AG20443 (cell line): ENCODE measurements around the gene ACCSL.

Experiments used
- DNase-seq: peaks from one replicate; pipeline ENCODE4 v3.0.0; 2012; ENCODE audit warnings: low spot score, mixed read lengths

The ACCSL gene

GRCh38 chr11:44018127-44018521 is 29.7 kb upstream of the ACCSL start:
- DNase-seq = no peak

GRCh38 chr11:44018829-44019228 is 29.0 kb upstream of the ACCSL start:
- DNase-seq = no peak

GRCh38 chr11:44024977-44025376 is 22.8 kb upstream of the ACCSL start:
- no peak for DNase-seq

GRCh38 chr11:44025727-44026126 is 22.1 kb upstream of the ACCSL start:
- no peak for DNase-seq

GRCh38 chr11:44028401-44028800 is 19.4 kb upstream of the ACCSL start:
- DNase-seq = no peak

- DNase-seq = no peak
Measured at GRCh38 chr11:44028816-44029506, 18.8 kb upstream of the ACCSL start.

- DNase-seq = no peak
Measured at GRCh38 chr11:44029507-44029845, 18.3 kb upstream of the ACCSL start.

- DNase-seq = peak; percentile 64
Measured at GRCh38 chr11:44029977-44030911, 17.5 kb upstream of the ACCSL start.

- DNase-seq = no peak
Measured at GRCh38 chr11:44030996-44031395, 16.8 kb upstream of the ACCSL start.

- DNase-seq = no peak
Measured at GRCh38 chr11:44031549-44031948, 16.2 kb upstream of the ACCSL start.

GRCh38 chr11:44032299-44033085 is 15.3 kb upstream of the ACCSL start:
- peak; percentile 64 for DNase-seq

- no peak for DNase-seq
Measured at GRCh38 chr11:44033411-44033850, 14.3 kb upstream of the ACCSL start.

- no peak for DNase-seq
Measured at GRCh38 chr11:44033856-44034255, 13.9 kb upstream of the ACCSL start.

GRCh38 chr11:44034639-44035038 is 13.1 kb upstream of the ACCSL start:
- no peak for DNase-seq

- DNase-seq = peak; percentile 90
Measured at GRCh38 chr11:44036811-44037657, 10.7 kb upstream of the ACCSL start.

- no peak for DNase-seq
Measured at GRCh38 chr11:44037658-44037998, 10.2 kb upstream of the ACCSL start.

- no peak for DNase-seq
Measured at GRCh38 chr11:44043157-44043556, 4.6 kb upstream of the ACCSL start.

- DNase-seq = no peak
Measured at GRCh38 chr11:44046182-44046581, 1.6 kb upstream of the ACCSL start.

GRCh38 chr11:44047298-44047697 is 483 bp upstream of the ACCSL start:
- DNase-seq = no peak

GRCh38 chr11:44049832-44050231 is 2.1 kb downstream of the ACCSL start:
- DNase-seq = no peak

- no peak for DNase-seq
Measured at GRCh38 chr11:44051171-44051570, 3.4 kb downstream of the ACCSL start.

- no peak for DNase-seq
Measured at GRCh38 chr11:44057340-44057739, 9.6 kb downstream of the ACCSL start.
